ENCODE results near the gene SERP2. TPM values are rescaled to one million over a fixed set of nuclear protein-coding genes. Genes with fewer than 3 reads are reported as not detected.

Gene SERP2
- total and polyA plus RNA-seq, 2 donors (not counting 1 experiment from before 2014, with no cell fraction given): 10.6 to 15.5 TPM

DNA sequence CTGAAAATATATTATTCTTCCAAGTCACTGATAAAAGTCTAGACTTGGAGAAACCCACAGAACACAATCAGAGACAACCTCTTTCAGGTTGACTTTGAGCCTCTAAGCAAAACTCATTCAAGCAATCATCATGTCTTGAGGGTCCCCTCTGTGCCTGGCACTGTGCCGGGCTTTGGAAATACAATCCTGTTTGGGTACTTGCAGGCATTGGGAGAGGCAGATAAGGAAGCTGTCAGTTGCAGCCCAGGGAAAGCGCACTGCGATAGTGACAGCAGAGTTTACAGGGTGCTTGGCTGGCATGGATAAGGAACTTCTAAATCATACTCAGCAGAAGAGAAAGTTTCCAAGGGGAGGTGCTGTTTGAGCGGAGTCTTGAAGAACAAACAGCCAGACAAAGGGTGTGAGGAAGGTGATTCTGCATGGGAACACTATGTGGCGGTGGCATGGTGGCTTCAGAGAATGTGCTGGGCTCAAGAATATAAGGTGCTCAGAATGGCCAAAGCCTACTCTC, 9.1 kb downstream of the SERP2 start:
- Histone ChIP-seq H3K9ac (ENCODE audit: insufficient read depth, low read length) (no peak overlapping the region), H3K9me3 (ENCODE audit: control insufficient read depth, insufficient read depth, low read depth, low read length) (no peaks in the 10 kb centered on the region), H3K27me3 (ENCODE audit: control insufficient read depth, insufficient read depth, low read length) (no peaks in the 10 kb centered on the region), H3K4me3 (replicated peaks in 1 of 4; ENCODE audit: control extremely low read depth in 1 of 4, insufficient read depth in 1 of 4, low read depth in 3 of 4, low read length in 4 of 4) (no peak overlapping the region), H4K20me1 (ENCODE audit: control insufficient read depth, extremely low read depth, insufficient read depth, low read length) (no peaks in the 10 kb centered on the region), H3K4me1 (ENCODE audit: control insufficient read depth, extremely low read depth, insufficient read depth, low read length) (peaks cover 9% of the 10 kb centered on the region), H3K4me2 (ENCODE audit: extremely low read depth, insufficient read depth, low read length) (no peak overlapping the region), H3K79me2 (ENCODE audit: control insufficient read depth, insufficient read depth, low read length) (no peaks in the 10 kb centered on the region), H2AFZ (ENCODE audit: low read length) (no peak overlapping the region), H3K36me3 (ENCODE audit: control insufficient read depth, insufficient read depth, low read length) (no peaks in the 10 kb centered on the region), H3K27ac (ENCODE audit: insufficient read depth, low read length) (no peak overlapping the region)
- TF ChIP-seq, protein P1, sequence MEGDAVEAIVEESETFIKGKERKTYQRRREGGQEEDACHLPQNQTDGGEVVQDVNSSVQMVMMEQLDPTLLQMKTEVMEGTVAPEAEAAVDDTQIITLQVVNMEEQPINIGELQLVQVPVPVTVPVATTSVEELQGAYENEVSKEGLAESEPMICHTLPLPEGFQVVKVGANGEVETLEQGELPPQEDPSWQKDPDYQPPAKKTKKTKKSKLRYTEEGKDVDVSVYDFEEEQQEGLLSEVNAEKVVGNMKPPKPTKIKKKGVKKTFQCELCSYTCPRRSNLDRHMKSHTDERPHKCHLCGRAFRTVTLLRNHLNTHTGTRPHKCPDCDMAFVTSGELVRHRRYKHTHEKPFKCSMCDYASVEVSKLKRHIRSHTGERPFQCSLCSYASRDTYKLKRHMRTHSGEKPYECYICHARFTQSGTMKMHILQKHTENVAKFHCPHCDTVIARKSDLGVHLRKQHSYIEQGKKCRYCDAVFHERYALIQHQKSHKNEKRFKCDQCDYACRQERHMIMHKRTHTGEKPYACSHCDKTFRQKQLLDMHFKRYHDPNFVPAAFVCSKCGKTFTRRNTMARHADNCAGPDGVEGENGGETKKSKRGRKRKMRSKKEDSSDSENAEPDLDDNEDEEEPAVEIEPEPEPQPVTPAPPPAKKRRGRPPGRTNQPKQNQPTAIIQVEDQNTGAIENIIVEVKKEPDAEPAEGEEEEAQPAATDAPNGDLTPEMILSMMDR (conservative IDR thresholded peaks at IDR 0.05 in 1 of 2, IDR thresholded peaks at IDR 0.05 in 1 of 2; ENCODE audit: low read depth in 1 of 2, low read length in 2 of 2): no peak
- no peak for TF ChIP-seq EZH2 (IDR thresholded peaks at IDR 0.05; ENCODE audit: low read length, missing control alignments)
- DNase-seq (ENCODE audit: low read depth in 2 of 2): no peak

DNA sequence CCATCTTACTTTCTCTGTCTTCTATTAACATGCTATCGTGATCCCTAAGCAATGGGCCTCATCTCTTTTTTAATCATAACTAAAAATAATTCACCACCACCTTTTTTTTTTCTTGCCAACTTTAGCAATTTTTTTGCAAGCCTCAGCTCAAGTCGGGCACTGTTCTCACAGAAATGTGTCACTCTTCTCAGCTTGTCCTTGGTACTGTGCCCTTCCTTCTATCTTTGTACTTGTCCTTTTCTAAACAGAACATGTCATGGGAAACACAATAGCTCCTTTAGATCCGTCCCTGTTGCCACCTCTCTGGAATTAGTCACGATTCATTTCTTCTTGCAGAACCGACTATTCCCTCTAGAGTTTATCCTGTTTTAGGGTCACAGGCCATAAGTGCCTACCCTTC, 10.3 kb downstream of the SERP2 start:
- no peaks in the 10 kb centered on the region for H3K36me3 ChIP-seq (ENCODE audit: control insufficient read depth, insufficient read depth, low read length)
- H3K4me2 ChIP-seq (ENCODE audit: extremely low read depth, insufficient read depth, low read length): no peak overlapping the region
- H3K27ac ChIP-seq (ENCODE audit: insufficient read depth, low read length): no peak overlapping the region
- no peak for TF ChIP-seq EZH2 (IDR thresholded peaks at IDR 0.05; ENCODE audit: low read length, missing control alignments)
- TF ChIP-seq, protein P1 (conservative IDR thresholded peaks at IDR 0.05 in 1 of 2, IDR thresholded peaks at IDR 0.05 in 1 of 2; ENCODE audit: low read depth in 1 of 2, low read length in 2 of 2): no peak
- H3K4me1 ChIP-seq (ENCODE audit: control insufficient read depth, extremely low read depth, insufficient read depth, low read length): peaks cover 9% of the 10 kb centered on the region
- H3K4me3 ChIP-seq (replicated peaks in 1 of 4; ENCODE audit: control extremely low read depth in 1 of 4, insufficient read depth in 1 of 4, low read depth in 3 of 4, low read length in 4 of 4): no peak overlapping the region
- H4K20me1 ChIP-seq (ENCODE audit: control insufficient read depth, extremely low read depth, insufficient read depth, low read length): no peaks in the 10 kb centered on the region
- H3K79me2 ChIP-seq (ENCODE audit: control insufficient read depth, insufficient read depth, low read length): no peaks in the 10 kb centered on the region
- no peaks in the 10 kb centered on the region for H3K9me3 ChIP-seq (ENCODE audit: control insufficient read depth, insufficient read depth, low read depth, low read length)
- DNase-seq (ENCODE audit: low read depth in 2 of 2): no peak
- no peaks in the 10 kb centered on the region for H3K27me3 ChIP-seq (ENCODE audit: control insufficient read depth, insufficient read depth, low read length)
- H2AFZ ChIP-seq (ENCODE audit: low read length): no peak overlapping the region
- H3K9ac ChIP-seq (ENCODE audit: insufficient read depth, low read length): no peak overlapping the region

DNA sequence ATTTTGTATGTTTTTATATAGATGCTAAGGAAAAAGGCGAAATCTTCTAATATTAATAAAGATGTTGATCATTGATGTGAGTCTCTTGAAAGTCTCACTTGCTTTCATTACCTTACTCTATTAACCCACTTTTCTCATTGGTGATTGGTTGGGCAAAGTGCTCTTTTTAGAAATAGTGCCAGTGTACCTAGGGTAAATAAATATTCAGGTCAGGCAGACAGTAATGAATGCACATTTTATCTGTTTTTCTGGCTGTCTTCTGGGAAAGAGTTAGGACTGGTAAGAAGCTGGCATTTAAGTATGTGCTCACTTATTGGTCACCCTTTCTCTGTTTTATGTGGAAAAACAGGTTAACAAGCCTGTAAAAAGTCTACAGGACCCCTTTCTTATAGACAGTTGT, 11.2 kb downstream of the SERP2 start:
- Histone ChIP-seq H3K79me2 (ENCODE audit: control insufficient read depth, insufficient read depth, low read length) (no peaks in the 10 kb centered on the region), H3K9me3 (ENCODE audit: control insufficient read depth, insufficient read depth, low read depth, low read length) (no peaks in the 10 kb centered on the region), H3K27me3 (ENCODE audit: control insufficient read depth, insufficient read depth, low read length) (no peaks in the 10 kb centered on the region), H3K4me2 (ENCODE audit: extremely low read depth, insufficient read depth, low read length) (no peak overlapping the region), H2AFZ (ENCODE audit: low read length) (no peak overlapping the region), H4K20me1 (ENCODE audit: control insufficient read depth, extremely low read depth, insufficient read depth, low read length) (no peaks in the 10 kb centered on the region), H3K36me3 (ENCODE audit: control insufficient read depth, insufficient read depth, low read length) (no peaks in the 10 kb centered on the region), H3K4me1 (ENCODE audit: control insufficient read depth, extremely low read depth, insufficient read depth, low read length) (peaks cover 9% of the 10 kb centered on the region), H3K27ac (ENCODE audit: insufficient read depth, low read length) (no peak overlapping the region), H3K9ac (ENCODE audit: insufficient read depth, low read length) (no peak overlapping the region), H3K4me3 (replicated peaks in 1 of 4; ENCODE audit: control extremely low read depth in 1 of 4, insufficient read depth in 1 of 4, low read depth in 3 of 4, low read length in 4 of 4) (no peak overlapping the region)
- TF ChIP-seq, protein P1 (conservative IDR thresholded peaks at IDR 0.05 in 1 of 2, IDR thresholded peaks at IDR 0.05 in 1 of 2; ENCODE audit: low read depth in 1 of 2, low read length in 2 of 2): no peak
- TF ChIP-seq EZH2 (IDR thresholded peaks at IDR 0.05; ENCODE audit: low read length, missing control alignments): no peak
- no peak for DNase-seq (ENCODE audit: low read depth in 2 of 2)

All from fibroblast of lung (primary cell).